Measurements from ENCODE around the gene LRP11.
A peak's percentile ranks its signal among the peaks of the same experiment; 100 is the strongest.

The LRP11 gene

GRCh38 chr6:149777624-149778023 lies 86.5 kb downstream of the LRP11 start:
- no peak for FAIRE-seq

DNA sequence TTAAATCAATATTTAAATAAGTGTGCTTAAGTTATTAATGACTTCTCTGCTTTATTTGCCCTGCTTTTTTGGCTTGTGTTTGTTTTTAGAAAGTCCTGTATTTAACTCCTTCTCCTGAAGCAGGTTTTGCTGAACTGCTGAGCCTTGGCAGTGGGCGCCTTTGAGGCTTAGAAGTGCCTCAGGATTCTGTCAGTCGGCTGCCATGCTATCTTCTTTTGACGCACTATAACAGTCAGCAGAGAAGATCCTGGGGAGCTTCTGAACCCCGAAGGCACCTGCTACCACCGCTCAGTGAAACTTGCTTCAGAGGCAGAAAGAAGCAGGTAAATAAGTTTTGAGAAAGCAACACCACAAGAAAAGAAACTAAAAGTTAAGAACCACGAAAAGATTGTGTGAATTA lies 92.2 kb downstream of the LRP11 start:
- FAIRE-seq, result no peak

DNA sequence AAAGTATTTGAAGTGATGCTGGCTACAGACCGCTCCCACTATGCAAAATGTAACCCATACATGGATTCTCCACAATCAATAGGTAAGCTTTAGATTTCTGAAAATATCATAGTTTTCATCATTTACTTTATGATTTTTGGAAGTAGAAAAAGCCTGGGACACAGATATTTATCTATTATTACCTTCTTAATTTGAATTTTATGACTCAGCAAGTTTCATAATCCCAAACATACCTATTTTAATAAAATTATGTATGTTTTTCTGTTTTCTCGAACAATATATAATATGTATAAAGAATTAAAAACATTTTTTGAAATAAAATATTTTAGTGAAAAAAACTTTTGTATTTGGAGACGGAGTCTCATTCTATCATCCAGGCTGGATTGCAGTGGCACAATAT lies 93.0 kb downstream of the LRP11 start:
- FAIRE-seq, result peak; percentile 8

DNA sequence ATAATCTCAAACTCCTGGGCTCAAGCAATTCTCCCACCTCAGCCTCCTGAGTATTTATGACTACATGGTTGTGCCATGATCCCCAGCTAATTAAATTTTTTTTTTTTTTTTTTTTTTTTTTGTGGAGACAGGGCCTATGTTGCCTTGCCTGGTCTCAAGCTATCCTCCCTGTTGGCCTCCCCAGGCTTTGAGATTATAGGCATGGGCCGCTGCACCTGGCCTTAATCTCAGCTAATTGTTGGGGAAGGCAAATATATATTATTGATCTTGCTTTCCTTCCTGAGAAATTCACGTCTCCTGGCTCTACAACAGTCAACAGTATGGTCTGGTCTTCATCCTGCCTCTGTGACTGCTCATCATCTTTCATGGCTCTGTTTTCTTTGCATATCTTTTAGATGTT lies 94.5 kb downstream of the LRP11 start:
- FAIRE-seq, result no peak
